C4-2B (cell line): ENCODE data around the gene CYS1.

ENCODE experiments used
- CTCF ChIP-seq: fragments of 450-650 bp; conservative IDR thresholded peaks from 2 replicates; pipeline ENCODE4 v1.5.1; 2017; ENCODE audit warnings: mild to moderate bottlenecking
- ZFX ChIP-seq: fragments of 450-650 bp; IDR thresholded peaks from 2 replicates; pipeline ENCODE4 v1.6.1; 2017

- TF ChIP-seq CTCF (no peak), ZFX (no peak)
Measured at GRCh38 chr2:10079870-10080535, at the start of gene CYS1.
